MM.1S (cell line): Measurements from ENCODE around the gene SLC49A3.

Experiments
- CTCF ChIP-seq: fragments of 300-600 bp; sonication (generic); IDR thresholded peaks from 2 replicates; pipeline ENCODE4 v1.5.1; 2016; ENCODE audit warnings: antibody characterized with exemption, low read length, mixed read lengths
- EZH2phosphoT487 ChIP-seq: fragments of 300-600 bp; sonication (generic); IDR thresholded peaks from 2 replicates; pipeline ENCODE4 v1.6.1; 2018; ENCODE audit warnings: antibody characterized with exemption, low read length

- TF ChIP-seq CTCF (no peak), EZH2phosphoT487 (no peak)
These were observed 56.7 kb downstream of the SLC49A3 start for GRCh38 chr4:632196-632790.
